Skeletal muscle tissue (tissue), 4 donors: Measurements from ENCODE around the gene RGR. TPM values are rescaled to one million over a fixed set of nuclear protein-coding genes. Genes with fewer than 3 reads are reported as not detected.

Experiments used
- H3K27ac ChIP-seq: one replicate; pipeline ENCODE4 v1.7.0; 2013; ENCODE audit warnings: mild to moderate bottlenecking, low read depth, low read length, inconsistent platforms
- H3K27me3 ChIP-seq, 3 donors: one replicate each; pipeline ENCODE4 v1.7.0; 2013; ENCODE audit warnings: low read length in 3 of 3; ENCODE audit not compliant: control insufficient read depth in 3 of 3, insufficient read depth in 3 of 3
- H3K36me3 ChIP-seq, 3 donors: one replicate each; pipeline ENCODE4 v1.7.0; 2013; ENCODE audit warnings: low read length in 3 of 3; ENCODE audit not compliant: control insufficient read depth in 3 of 3, insufficient read depth in 3 of 3
- H3K4me1 ChIP-seq, 3 donors: one replicate each; pipeline ENCODE4 v1.7.0; 2013; ENCODE audit warnings: low read length in 3 of 3, mild to moderate bottlenecking in 3 of 3; ENCODE audit not compliant: control insufficient read depth in 3 of 3, insufficient read depth in 3 of 3
- H3K4me3 ChIP-seq, 3 donors: one replicate each; pipeline ENCODE4 v1.7.0; 2013; ENCODE audit warnings: low read length in 3 of 3
- H3K9ac ChIP-seq, 3 donors: one replicate each; pipeline ENCODE4 v1.7.0; 2013; ENCODE audit warnings: low read length in 3 of 3, mild to moderate bottlenecking in 3 of 3, moderate library complexity in 2 of 3, low read depth in 1 of 3
- H3K9me3 ChIP-seq, 3 donors: one replicate each; pipeline ENCODE4 v1.7.0; 2013; ENCODE audit warnings: low read length in 3 of 3; ENCODE audit not compliant: control insufficient read depth in 3 of 3
- total RNA-seq: library from RNA; depleted of rRNA; stranded (reverse); fragments of >200 nt; gene quantifications from one replicate; pipeline ENCODE4 v1.2.3, GENCODE V29; 2014
- donor health status: Osteomylitis.

Gene RGR
- total RNA-seq, 1 donor from 2014 or later, result 13.6 TPM

GRCh38 chr10:84216834-84217233, 28.0 kb upstream of the RGR start:
- Histone ChIP-seq H3K4me3 (no peak overlapping the region), H3K27ac (no peak overlapping the region), H3K36me3 (no peaks in the 10 kb centered on the region), H3K27me3 (peaks cover 0 to 7% (median 2%) of the 10 kb centered on the region in 3 donors), H3K9me3 (no peaks in the 10 kb centered on the region), H3K4me1 (no peaks in the 10 kb centered on the region), H3K9ac (no peak overlapping the region)

GRCh38 chr10:84217746-84218145, 27.1 kb upstream of the RGR start:
- Histone ChIP-seq H3K9me3 (no peaks in the 10 kb centered on the region), H3K27ac (no peak overlapping the region), H3K36me3 (no peaks in the 10 kb centered on the region), H3K4me3 (no peak overlapping the region), H3K27me3 (peaks cover 0 to 7% (median 0%) of the 10 kb centered on the region in 3 donors), H3K9ac (no peak overlapping the region), H3K4me1 (no peaks in the 10 kb centered on the region)

GRCh38 chr10:84221916-84222315, 22.9 kb upstream of the RGR start:
- H3K36me3 ChIP-seq, result no peaks in the 10 kb centered on the region
- no peak overlapping the region for H3K9ac ChIP-seq
- no peaks in the 10 kb centered on the region for H3K9me3 ChIP-seq
- no peaks in the 10 kb centered on the region for H3K4me1 ChIP-seq
- H3K4me3 ChIP-seq, result no peak overlapping the region
- H3K27ac ChIP-seq, result no peak overlapping the region
- H3K27me3 ChIP-seq, result peaks cover 0 to 8% (median 6%) of the 10 kb centered on the region in 3 donors

- Histone ChIP-seq H3K36me3 (no peaks in the 10 kb centered on the region), H3K9me3 (no peaks in the 10 kb centered on the region), H3K4me3 (no peak overlapping the region), H3K27me3 (peaks cover 0 to 8% (median 6%) of the 10 kb centered on the region in 3 donors), H3K4me1 (no peaks in the 10 kb centered on the region), H3K27ac (no peak overlapping the region), H3K9ac (no peak overlapping the region)
Measured at GRCh38 chr10:84224411-84225028, 20.3 kb upstream of the RGR start.

GRCh38 chr10:84225427-84226173, 19.3 kb upstream of the RGR start, which contains the start of gene LRIT2:
Gene LRIT2 (minus strand): TSS chr10:84225544. CDS start chr10:84225520, 24 bp downstream.
- H3K4me1 ChIP-seq, result no peaks in the 10 kb centered on the region
- no peak within 1 kb of the TSS for H3K4me3 ChIP-seq
- H3K36me3 ChIP-seq, result no peaks in the 10 kb centered on the region
- H3K9me3 ChIP-seq, result no peaks in the 10 kb centered on the region
- peaks cover 0 to 8% (median 6%) of the 10 kb centered on the region in 3 donors for H3K27me3 ChIP-seq
- no peak within 1 kb of the TSS for H3K27ac ChIP-seq
- no peak within 1 kb of the TSS for H3K9ac ChIP-seq

GRCh38 chr10:84226616-84227015, 18.2 kb upstream of the RGR start:
- H3K4me3 ChIP-seq, result no peak overlapping the region
- H3K27ac ChIP-seq, result no peak overlapping the region
- no peak overlapping the region for H3K9ac ChIP-seq
- no peaks in the 10 kb centered on the region for H3K9me3 ChIP-seq
- no peaks in the 10 kb centered on the region for H3K4me1 ChIP-seq
- peaks cover 0 to 8% (median 8%) of the 10 kb centered on the region in 3 donors for H3K27me3 ChIP-seq
- H3K36me3 ChIP-seq, result no peaks in the 10 kb centered on the region

GRCh38 chr10:84227810-84228209, 17.0 kb upstream of the RGR start:
- Histone ChIP-seq H3K9me3 (no peaks in the 10 kb centered on the region), H3K9ac (no peak overlapping the region), H3K4me1 (no peaks in the 10 kb centered on the region), H3K36me3 (no peaks in the 10 kb centered on the region), H3K4me3 (no peak overlapping the region), H3K27ac (no peak overlapping the region), H3K27me3 (peaks cover 0 to 16% (median 14%) of the 10 kb centered on the region in 3 donors)

GRCh38 chr10:84230359-84230758, 14.5 kb upstream of the RGR start:
- H3K4me3 ChIP-seq, result no peak overlapping the region
- H3K27ac ChIP-seq, result no peak overlapping the region
- peaks cover 0 to 8% (median 7%) of the 10 kb centered on the region in 3 donors for H3K27me3 ChIP-seq
- H3K9me3 ChIP-seq, result no peaks in the 10 kb centered on the region
- no peaks in the 10 kb centered on the region for H3K36me3 ChIP-seq
- H3K4me1 ChIP-seq, result no peaks in the 10 kb centered on the region
- H3K9ac ChIP-seq, result no peak overlapping the region

GRCh38 chr10:84232376-84232775, 12.5 kb upstream of the RGR start:
- H3K27me3 ChIP-seq, result peaks cover 0 to 14% (median 13%) of the 10 kb centered on the region in 3 donors
- no peak overlapping the region for H3K4me3 ChIP-seq
- H3K9me3 ChIP-seq, result no peaks in the 10 kb centered on the region
- no peak overlapping the region for H3K9ac ChIP-seq
- no peaks in the 10 kb centered on the region for H3K4me1 ChIP-seq
- no peak overlapping the region for H3K27ac ChIP-seq
- no peaks in the 10 kb centered on the region for H3K36me3 ChIP-seq

- no peak overlapping the region for H3K9ac ChIP-seq
- peaks cover 0 to 19% (median 16%) of the 10 kb centered on the region in 3 donors for H3K27me3 ChIP-seq
Measured at GRCh38 chr10:84233940-84234339, 10.9 kb upstream of the RGR start.

More at GRCh38 chr10:84233940-84234339, 10.9 kb upstream of the RGR start:
- H3K36me3 ChIP-seq, result no peaks in the 10 kb centered on the region
- no peaks in the 10 kb centered on the region for H3K9me3 ChIP-seq
- no peak overlapping the region for H3K4me3 ChIP-seq
- H3K4me1 ChIP-seq, result no peaks in the 10 kb centered on the region
- no peak overlapping the region for H3K27ac ChIP-seq
